GM12801 (cell line): ENCODE results near the gene IMMP2L.

Source experiments
- CTCF ChIP-seq: IDR thresholded peaks from one replicate; pipeline ENCODE4 v1.5.1; 2011; ENCODE audit warnings: control low read depth; ENCODE audit not compliant: insufficient read length; ENCODE audit errors: extremely low read depth

The IMMP2L gene

GRCh38 chr7:110988890-110989501, 573.3 kb downstream of the IMMP2L start:
- TF ChIP-seq CTCF = no peak

- no peak for TF ChIP-seq CTCF
Measured at GRCh38 chr7:110988348-110988747, 573.9 kb downstream of the IMMP2L start.

- TF ChIP-seq CTCF = no peak
Measured at GRCh38 chr7:110987127-110987693, 575.1 kb downstream of the IMMP2L start.

GRCh38 chr7:110983822-110984456, 578.4 kb downstream of the IMMP2L start:
- no peak for TF ChIP-seq CTCF

GRCh38 chr7:110977127-110977737, 585.1 kb downstream of the IMMP2L start:
- TF ChIP-seq CTCF = no peak

GRCh38 chr7:110975486-110975885, 586.8 kb downstream of the IMMP2L start:
- no peak for TF ChIP-seq CTCF

GRCh38 chr7:110974441-110974840, 587.9 kb downstream of the IMMP2L start:
- TF ChIP-seq CTCF = no peak
